ENCODE measurements around the gene WWC2. TPM values are rescaled to one million over a fixed set of nuclear protein-coding genes. Genes with fewer than 3 reads are reported as not detected.

WWC2 gene
- total and polyA plus RNA-seq, 5 donors from 2014 or later = 0.14 to 0.51 (median 0.27) TPM; not detected in 1

- H3K27me3 ChIP-seq (ENCODE audit: control insufficient read depth, insufficient read depth, low read length) = peaks cover 3% of the 10 kb centered on the region
- peaks cover 0 to 1% (median 0%) of the 10 kb centered on the region in 7 donors for H3K9me3 Mint-ChIP-seq
- H3K27ac Mint-ChIP-seq = no peak overlapping the region
- no peaks in the 10 kb centered on the region for H3K4me1 ChIP-seq (ENCODE audit: control insufficient read depth, insufficient read depth, low read length, poor library complexity, severe bottlenecking)
- H3K4me3 ChIP-seq (ENCODE audit: low read depth, low read length) = no peak overlapping the region
- no peak overlapping the region for H3K27ac ChIP-seq (ENCODE audit: insufficient read depth, low read length, poor library complexity, severe bottlenecking)
- DNase-seq (no peak), ATAC-seq (ENCODE audit: low read depth in 2 of 2) (no peak)
- H3K36me3 ChIP-seq (ENCODE audit: control insufficient read depth, insufficient read depth, low read length) = no peaks in the 10 kb centered on the region
- no peaks in the 10 kb centered on the region for H3K27me3 Mint-ChIP-seq
- H3K36me3 Mint-ChIP-seq = no peaks in the 10 kb centered on the region
- no peak overlapping the region for H3K4me3 Mint-ChIP-seq
- H3K9me3 ChIP-seq (ENCODE audit: control insufficient read depth in 2 of 2, low read length in 2 of 2) = no peaks in the 10 kb centered on the region
- H3K4me1 Mint-ChIP-seq = no peaks in the 10 kb centered on the region
These were observed 215.3 kb downstream of the WWC2 start for GRCh38 chr4:183314336-183314735.

GRCh38 chr4:183314806-183315205 lies 215.7 kb downstream of the WWC2 start:
- Histone ChIP-seq H3K27ac (ENCODE audit: insufficient read depth, low read length, poor library complexity, severe bottlenecking) (no peak overlapping the region), H3K4me1 (ENCODE audit: control insufficient read depth, insufficient read depth, low read length, poor library complexity, severe bottlenecking) (no peaks in the 10 kb centered on the region), H3K36me3 (ENCODE audit: control insufficient read depth, insufficient read depth, low read length) (no peaks in the 10 kb centered on the region), H3K4me3 (ENCODE audit: low read depth, low read length) (no peak overlapping the region), H3K27me3 (ENCODE audit: control insufficient read depth, insufficient read depth, low read length) (peaks cover 3% of the 10 kb centered on the region), H3K9me3 (ENCODE audit: control insufficient read depth in 2 of 2, low read length in 2 of 2) (no peaks in the 10 kb centered on the region)
- Mint-ChIP-seq H3K36me3 (no peaks in the 10 kb centered on the region), H3K4me3 (no peak overlapping the region), H3K27ac (no peak overlapping the region), H3K27me3 (no peaks in the 10 kb centered on the region), H3K4me1 (no peaks in the 10 kb centered on the region), H3K9me3 (peaks cover 0 to 1% (median 0%) of the 10 kb centered on the region in 7 donors)
- no peak for ATAC-seq (ENCODE audit: low read depth in 2 of 2)
- no peak for DNase-seq

- Mint-ChIP-seq H3K9me3 (peaks cover 0 to 1% (median 0%) of the 10 kb centered on the region in 7 donors), H3K36me3 (no peaks in the 10 kb centered on the region), H3K27me3 (peaks cover 8% of the 10 kb centered on the region), H3K4me3 (no peak overlapping the region), H3K4me1 (no peaks in the 10 kb centered on the region), H3K27ac (no peak overlapping the region)
- Histone ChIP-seq H3K4me1 (ENCODE audit: control insufficient read depth, insufficient read depth, low read length, poor library complexity, severe bottlenecking) (no peaks in the 10 kb centered on the region), H3K27me3 (ENCODE audit: control insufficient read depth, insufficient read depth, low read length) (no peaks in the 10 kb centered on the region), H3K36me3 (ENCODE audit: control insufficient read depth, insufficient read depth, low read length) (no peaks in the 10 kb centered on the region), H3K4me3 (ENCODE audit: low read depth, low read length) (no peak overlapping the region), H3K9me3 (ENCODE audit: control insufficient read depth in 2 of 2, low read length in 2 of 2) (no peaks in the 10 kb centered on the region), H3K27ac (ENCODE audit: insufficient read depth, low read length, poor library complexity, severe bottlenecking) (no peak overlapping the region)
- no peak for DNase-seq
- ATAC-seq (ENCODE audit: low read depth in 2 of 2) = no peak
These were observed 219.6 kb downstream of the WWC2 start for GRCh38 chr4:183318656-183319055.

GRCh38 chr4:183320211-183321059 lies 221.4 kb downstream of the WWC2 start, which contains the start of gene CLDN22:
TSS of gene CLDN22 (minus strand) at chr4:183320276. CDS start at chr4:183320218, 58 bp downstream.
- H3K4me1 Mint-ChIP-seq = no peaks in the 10 kb centered on the region
- H3K27me3 Mint-ChIP-seq = peaks cover 8% of the 10 kb centered on the region
- Histone ChIP-seq H3K36me3 (ENCODE audit: control insufficient read depth, insufficient read depth, low read length) (no peaks in the 10 kb centered on the region), H3K4me3 (ENCODE audit: low read depth, low read length) (no peak within 1 kb of the TSS), H3K27me3 (ENCODE audit: control insufficient read depth, insufficient read depth, low read length) (no peaks in the 10 kb centered on the region), H3K4me1 (ENCODE audit: control insufficient read depth, insufficient read depth, low read length, poor library complexity, severe bottlenecking) (no peaks in the 10 kb centered on the region), H3K27ac (ENCODE audit: insufficient read depth, low read length, poor library complexity, severe bottlenecking) (no peak within 1 kb of the TSS), H3K9me3 (ENCODE audit: control insufficient read depth in 2 of 2, low read length in 2 of 2) (no peaks in the 10 kb centered on the region)
- no peak for DNase-seq
- ATAC-seq (ENCODE audit: low read depth in 2 of 2) = no peak
- no peaks in the 10 kb centered on the region for H3K9me3 Mint-ChIP-seq
- no peak within 1 kb of the TSS for H3K4me3 Mint-ChIP-seq
- H3K36me3 Mint-ChIP-seq = no peaks in the 10 kb centered on the region
- no peak within 1 kb of the TSS for H3K27ac Mint-ChIP-seq

GRCh38 chr4:183321079-183321478 lies 222.0 kb downstream of the WWC2 start:
- no peak overlapping the region for H3K27ac ChIP-seq (ENCODE audit: insufficient read depth, low read length, poor library complexity, severe bottlenecking)
- no peaks in the 10 kb centered on the region for H3K36me3 ChIP-seq (ENCODE audit: control insufficient read depth, insufficient read depth, low read length)
- Mint-ChIP-seq H3K9me3 (no peaks in the 10 kb centered on the region), H3K27ac (no peak overlapping the region), H3K4me1 (no peaks in the 10 kb centered on the region), H3K4me3 (no peak overlapping the region), H3K27me3 (peaks cover 8% of the 10 kb centered on the region), H3K36me3 (no peaks in the 10 kb centered on the region)
- no peak for DNase-seq
- no peaks in the 10 kb centered on the region for H3K27me3 ChIP-seq (ENCODE audit: control insufficient read depth, insufficient read depth, low read length)
- H3K4me1 ChIP-seq (ENCODE audit: control insufficient read depth, insufficient read depth, low read length, poor library complexity, severe bottlenecking) = no peaks in the 10 kb centered on the region
- no peak for ATAC-seq (ENCODE audit: low read depth in 2 of 2)
- no peaks in the 10 kb centered on the region for H3K9me3 ChIP-seq (ENCODE audit: control insufficient read depth in 2 of 2, low read length in 2 of 2)
- H3K4me3 ChIP-seq (ENCODE audit: low read depth, low read length) = no peak overlapping the region

GRCh38 chr4:183321516-183321915 lies 222.5 kb downstream of the WWC2 start:
- ATAC-seq (ENCODE audit: low read depth in 2 of 2) = no peak
- DNase-seq = no peak
- H3K4me1 ChIP-seq (ENCODE audit: control insufficient read depth, insufficient read depth, low read length, poor library complexity, severe bottlenecking) = no peaks in the 10 kb centered on the region

GRCh38 chr4:183322326-183322725 lies 223.3 kb downstream of the WWC2 start, which contains the start of gene CLDN24:
TSS of gene CLDN24 (minus strand) at chr4:183322426. CDS start at chr4:183322426, 0 bp downstream.
- no peaks in the 10 kb centered on the region for H3K4me1 Mint-ChIP-seq
- DNase-seq (no peak), ATAC-seq (ENCODE audit: low read depth in 2 of 2) (no peak)
- Histone ChIP-seq H3K36me3 (ENCODE audit: control insufficient read depth, insufficient read depth, low read length) (no peaks in the 10 kb centered on the region), H3K9me3 (ENCODE audit: control insufficient read depth in 2 of 2, low read length in 2 of 2) (no peaks in the 10 kb centered on the region), H3K4me3 (ENCODE audit: low read depth, low read length) (no peak within 1 kb of the TSS), H3K27me3 (ENCODE audit: control insufficient read depth, insufficient read depth, low read length) (no peaks in the 10 kb centered on the region), H3K27ac (ENCODE audit: insufficient read depth, low read length, poor library complexity, severe bottlenecking) (no peak within 1 kb of the TSS), H3K4me1 (ENCODE audit: control insufficient read depth, insufficient read depth, low read length, poor library complexity, severe bottlenecking) (no peaks in the 10 kb centered on the region)
- H3K9me3 Mint-ChIP-seq = no peaks in the 10 kb centered on the region
- H3K27me3 Mint-ChIP-seq = peaks cover 8% of the 10 kb centered on the region
- H3K36me3 Mint-ChIP-seq = peaks cover 5% of the 10 kb centered on the region
- no peak within 1 kb of the TSS for H3K4me3 Mint-ChIP-seq
- no peak within 1 kb of the TSS for H3K27ac Mint-ChIP-seq

More at GRCh38 chr4:183321516-183321915, 222.5 kb downstream of the WWC2 start:
- H3K9me3 Mint-ChIP-seq = no peaks in the 10 kb centered on the region
- H3K4me3 Mint-ChIP-seq = no peak overlapping the region
- H3K36me3 ChIP-seq (ENCODE audit: control insufficient read depth, insufficient read depth, low read length) = no peaks in the 10 kb centered on the region
- H3K27ac ChIP-seq (ENCODE audit: insufficient read depth, low read length, poor library complexity, severe bottlenecking) = no peak overlapping the region
- H3K4me3 ChIP-seq (ENCODE audit: low read depth, low read length) = no peak overlapping the region
- no peak overlapping the region for H3K27ac Mint-ChIP-seq
- H3K27me3 ChIP-seq (ENCODE audit: control insufficient read depth, insufficient read depth, low read length) = no peaks in the 10 kb centered on the region
- H3K9me3 ChIP-seq (ENCODE audit: control insufficient read depth in 2 of 2, low read length in 2 of 2) = no peaks in the 10 kb centered on the region
- H3K27me3 Mint-ChIP-seq = peaks cover 8% of the 10 kb centered on the region
- no peaks in the 10 kb centered on the region for H3K4me1 Mint-ChIP-seq
- peaks cover 2% of the 10 kb centered on the region for H3K36me3 Mint-ChIP-seq

GRCh38 chr4:183323295-183323694 lies 224.2 kb downstream of the WWC2 start:
- Histone ChIP-seq H3K36me3 (ENCODE audit: control insufficient read depth, insufficient read depth, low read length) (no peaks in the 10 kb centered on the region), H3K27ac (ENCODE audit: insufficient read depth, low read length, poor library complexity, severe bottlenecking) (no peak overlapping the region), H3K4me3 (ENCODE audit: low read depth, low read length) (no peak overlapping the region), H3K9me3 (ENCODE audit: control insufficient read depth in 2 of 2, low read length in 2 of 2) (no peaks in the 10 kb centered on the region), H3K4me1 (ENCODE audit: control insufficient read depth, insufficient read depth, low read length, poor library complexity, severe bottlenecking) (no peaks in the 10 kb centered on the region), H3K27me3 (ENCODE audit: control insufficient read depth, insufficient read depth, low read length) (no peaks in the 10 kb centered on the region)
- no peaks in the 10 kb centered on the region for H3K9me3 Mint-ChIP-seq
- no peak overlapping the region for H3K4me3 Mint-ChIP-seq
- peaks cover 8% of the 10 kb centered on the region for H3K27me3 Mint-ChIP-seq
- ATAC-seq (ENCODE audit: low read depth in 2 of 2) (no peak), DNase-seq (no peak)
- peaks cover 5% of the 10 kb centered on the region for H3K36me3 Mint-ChIP-seq
- H3K27ac Mint-ChIP-seq = no peak overlapping the region
- H3K4me1 Mint-ChIP-seq = no peaks in the 10 kb centered on the region
